ENCODE data around the gene BUB1.
A peak's percentile ranks its signal among the peaks of the same experiment; 100 is the strongest.
"Not testable (repeated sequence)": the region's sequence is repeated elsewhere in the genome, so short reads cannot be mapped to it uniquely, and the experiment has no call there.

BUB1 gene

DNA sequence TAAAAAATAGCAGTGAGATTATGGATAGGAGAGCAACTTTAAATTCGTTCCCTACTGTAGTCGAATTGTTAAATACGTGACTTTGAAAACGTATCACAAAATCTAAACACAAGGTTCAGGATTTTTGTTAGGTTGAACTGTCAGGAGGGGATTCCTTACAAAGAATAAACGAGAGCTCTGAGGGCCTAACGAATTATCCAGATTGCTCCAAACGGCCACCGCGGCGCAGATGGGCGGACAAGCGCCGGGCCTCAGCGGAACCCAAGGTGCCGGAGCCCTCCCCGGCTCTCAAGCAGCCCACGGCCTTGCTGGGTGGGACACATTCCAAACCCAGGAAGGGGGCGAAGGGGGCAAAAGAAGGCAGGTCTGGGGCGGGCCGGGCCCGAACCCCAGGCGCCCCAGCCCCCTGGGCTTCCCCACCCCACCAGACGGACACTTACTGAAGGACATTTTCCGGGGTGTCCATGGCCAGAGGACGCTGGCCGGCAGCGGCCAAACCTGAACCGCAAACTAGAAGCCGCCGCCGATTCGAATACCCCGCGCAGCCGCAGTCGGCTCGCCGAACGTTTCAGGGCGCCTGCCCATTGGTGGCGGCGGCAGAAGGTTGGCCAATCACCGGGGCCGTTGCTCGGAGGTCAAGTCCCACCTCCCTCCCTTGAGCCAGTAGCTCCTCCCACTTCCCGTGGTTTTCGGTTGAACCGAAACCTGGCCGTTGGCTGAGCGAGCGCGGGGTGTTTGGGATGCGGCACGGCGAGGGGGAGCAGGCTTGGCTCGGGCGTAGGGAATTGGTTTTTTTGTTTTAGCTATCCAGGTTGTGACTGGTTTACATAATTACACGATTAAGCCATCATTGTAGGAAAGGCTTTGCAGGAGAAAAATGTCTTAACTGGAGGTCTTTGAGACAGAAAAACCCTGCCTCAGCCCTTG, at the start of gene BUB1:
BUB1 (minus strand) TSS at position 534 of the 927 bp plus-strand sequence; CDS start at position 466, 68 bp downstream.
- peak; percentile 98 for DNase-seq

DNA sequence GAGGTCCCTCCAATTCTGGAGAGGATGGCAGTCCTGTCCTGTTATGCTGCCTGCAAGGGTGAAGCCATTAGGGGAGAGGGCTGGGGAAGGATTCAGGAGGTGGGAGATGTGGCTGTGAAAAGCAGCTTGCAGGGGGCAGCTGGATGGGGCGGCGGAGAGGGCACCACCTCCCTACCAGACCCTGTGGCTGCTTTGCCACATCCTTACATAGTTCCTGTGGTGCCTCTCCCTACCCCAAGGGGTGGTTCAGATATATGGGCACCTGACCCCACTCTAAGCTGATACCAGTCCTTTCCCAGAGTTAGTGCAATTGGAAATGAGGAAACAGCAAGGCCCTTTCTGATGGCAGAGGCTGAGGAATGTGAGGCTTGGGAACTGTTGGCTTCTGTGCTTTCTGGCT, 48.4 kb upstream of the BUB1 start:
- DNase-seq: no peak

DNA sequence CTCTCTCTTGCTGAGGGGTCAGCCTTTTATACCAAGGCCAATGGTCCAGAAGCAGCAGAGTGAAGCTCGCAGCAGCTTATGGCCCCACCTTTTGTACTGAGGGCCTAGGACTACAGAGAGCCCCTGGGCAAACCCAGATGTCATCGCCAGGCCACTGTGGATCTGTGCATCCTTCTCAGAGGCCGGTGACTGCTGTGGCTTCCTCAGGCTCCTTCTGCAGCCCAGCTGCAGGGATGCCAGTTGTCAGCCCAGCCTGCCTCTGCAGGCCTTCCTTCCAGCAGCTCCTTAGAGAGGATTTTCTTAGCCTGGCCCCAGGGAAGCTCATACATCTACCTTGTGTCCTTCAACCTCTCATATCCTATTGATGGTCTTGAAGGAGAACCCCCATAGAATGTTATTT, 48.0 kb upstream of the BUB1 start:
- DNase-seq: no peak

DNA sequence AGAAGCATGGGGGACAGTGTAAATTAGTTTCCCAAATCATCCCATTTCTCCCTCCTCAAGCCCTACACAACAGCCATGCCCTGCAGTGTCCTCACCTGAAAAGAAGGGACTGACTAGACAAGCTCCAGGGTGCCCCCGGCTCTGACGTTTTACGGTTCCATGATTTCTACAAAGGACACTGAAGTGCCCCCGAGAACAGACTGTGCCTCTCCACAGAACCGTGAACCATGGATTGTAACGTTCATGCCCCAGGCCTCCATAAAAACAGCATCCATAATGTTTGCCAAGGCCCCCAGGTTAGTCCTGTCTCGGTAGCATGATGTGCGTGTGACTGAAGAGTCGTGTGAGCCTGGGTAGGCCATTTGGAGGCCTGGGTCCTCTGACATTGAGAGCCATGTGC, 47.5 kb upstream of the BUB1 start:
- no peak for DNase-seq

DNA sequence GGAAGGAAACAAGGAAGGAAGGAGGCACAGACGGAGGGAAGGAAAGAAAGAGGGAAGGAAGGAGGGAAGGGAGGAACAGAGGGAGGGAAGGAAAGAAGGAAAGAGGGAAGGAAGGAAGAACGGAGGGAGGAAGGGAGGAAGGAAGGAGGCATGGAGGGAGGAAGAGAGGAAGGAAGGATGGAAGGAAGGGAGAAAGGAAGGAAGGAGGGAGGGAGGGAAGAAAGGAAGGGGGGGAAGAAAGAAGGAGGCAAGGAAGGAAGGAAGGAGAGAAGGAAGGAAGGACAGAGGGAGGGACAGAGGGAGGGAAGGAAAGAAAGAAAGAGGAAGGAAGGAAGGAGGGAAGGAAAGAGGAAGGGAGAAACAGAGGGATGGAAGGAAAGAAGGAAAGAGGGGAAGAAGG, 47.0 kb upstream of the BUB1 start:
- no peak for DNase-seq

DNA sequence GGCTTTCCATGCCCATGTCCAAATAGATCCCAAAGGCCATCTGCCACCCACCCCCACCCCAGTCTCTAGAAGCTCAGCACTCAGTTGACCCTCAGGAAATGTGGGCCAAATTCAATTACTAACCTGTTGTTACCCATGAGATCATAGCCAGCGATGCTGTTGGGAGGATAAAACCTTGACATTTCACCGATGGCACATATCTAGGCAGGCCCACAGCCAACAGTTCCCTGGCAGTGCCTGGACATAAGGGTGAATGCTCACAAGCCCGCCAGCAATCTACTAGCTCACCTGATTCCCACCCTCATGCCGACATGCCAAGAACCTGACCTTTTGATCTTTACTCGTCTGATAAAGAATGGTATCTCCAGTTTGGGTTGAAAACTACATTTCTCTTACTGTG, 42.7 kb upstream of the BUB1 start:
- no peak for DNase-seq

DNA sequence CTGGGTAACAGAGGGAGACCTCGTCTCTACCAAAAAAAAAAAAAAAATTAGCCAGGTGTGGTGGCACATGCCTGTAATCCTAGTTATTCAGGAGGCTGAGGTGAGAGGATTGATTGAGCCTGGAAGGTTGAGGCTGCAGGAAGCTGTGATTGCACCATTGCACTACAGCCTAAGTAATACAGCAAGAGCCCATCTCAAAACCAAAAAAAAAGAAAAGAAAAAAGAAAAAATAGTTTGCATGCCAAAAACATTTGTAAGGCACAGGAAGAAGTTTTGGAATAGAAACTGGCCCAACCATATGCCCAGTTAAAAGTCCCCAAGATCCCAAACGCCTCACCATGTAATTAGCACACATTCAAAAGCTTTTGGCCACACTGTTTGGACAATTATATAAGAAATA, 41.1 kb upstream of the BUB1 start:
- no peak for DNase-seq

DNA sequence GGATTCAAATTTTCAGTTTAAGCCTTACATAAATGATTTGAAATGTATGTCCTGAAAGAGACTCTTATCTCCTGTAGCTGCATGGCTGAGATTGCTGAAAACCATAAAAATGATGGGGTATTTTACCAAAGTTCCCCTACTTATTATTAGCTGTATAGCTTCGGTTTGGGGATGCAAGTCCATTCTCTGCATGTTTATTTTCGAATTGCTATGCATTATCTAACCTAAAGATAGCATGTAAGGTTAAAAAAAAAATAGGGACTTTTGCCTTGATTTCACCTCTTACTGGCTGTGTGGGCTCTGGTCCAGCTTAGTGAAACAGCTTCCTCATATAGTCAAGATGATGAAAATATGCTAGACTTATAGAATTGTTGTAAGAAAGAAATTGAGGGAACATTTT, 40.5 kb upstream of the BUB1 start:
- no peak for DNase-seq

DNA sequence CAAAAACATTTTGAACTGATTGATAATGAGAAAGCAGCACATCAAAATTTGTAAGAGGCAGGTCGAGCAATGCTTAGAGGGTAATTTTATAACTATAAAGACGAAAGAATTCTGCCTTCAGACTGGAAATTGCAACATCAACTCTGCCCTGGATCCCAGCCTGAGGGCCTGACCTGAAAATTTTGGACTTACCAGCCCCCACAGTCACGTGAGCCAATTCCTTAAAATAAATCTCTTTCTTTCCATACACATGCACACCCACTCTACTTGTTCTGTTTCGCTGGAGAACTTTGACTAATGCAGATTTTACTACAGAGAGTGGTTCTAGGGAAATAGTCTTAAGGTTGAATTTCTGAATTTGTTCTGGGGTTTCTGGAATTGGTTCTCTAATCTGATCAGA, 39.9 kb upstream of the BUB1 start:
- DNase-seq: no peak

DNA sequence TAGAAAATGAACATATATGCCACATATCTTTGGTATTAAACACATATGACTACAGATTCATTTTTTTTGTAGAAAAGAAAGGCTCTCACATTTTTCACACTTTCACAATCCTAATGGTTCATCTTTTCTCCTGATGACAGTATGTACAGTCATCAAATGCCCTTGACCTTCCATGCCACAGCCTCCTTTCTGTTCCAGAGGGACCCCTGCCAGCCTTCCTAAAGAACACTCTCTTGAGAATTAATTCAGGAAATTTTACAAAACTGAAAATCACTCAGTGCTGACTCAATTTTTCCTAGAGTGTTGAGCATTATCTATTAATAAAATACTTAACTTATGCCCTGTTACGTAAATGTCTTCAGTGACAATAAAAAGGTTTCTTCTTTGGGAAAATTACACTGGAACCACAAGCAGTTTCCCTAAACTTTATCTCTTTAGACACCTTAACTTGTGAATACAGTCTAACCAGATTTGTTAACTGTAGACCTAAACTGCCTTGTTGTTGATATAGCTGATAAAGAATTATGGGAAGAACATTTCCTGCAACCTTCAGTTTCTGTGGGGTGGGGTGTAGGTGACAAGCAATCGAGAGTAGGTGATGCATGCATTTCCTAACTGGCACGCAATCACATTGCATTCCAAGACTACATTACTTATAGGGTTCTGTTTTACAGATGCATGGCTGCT, 39.2 kb upstream of the BUB1 start:
- no peak for DNase-seq

DNA sequence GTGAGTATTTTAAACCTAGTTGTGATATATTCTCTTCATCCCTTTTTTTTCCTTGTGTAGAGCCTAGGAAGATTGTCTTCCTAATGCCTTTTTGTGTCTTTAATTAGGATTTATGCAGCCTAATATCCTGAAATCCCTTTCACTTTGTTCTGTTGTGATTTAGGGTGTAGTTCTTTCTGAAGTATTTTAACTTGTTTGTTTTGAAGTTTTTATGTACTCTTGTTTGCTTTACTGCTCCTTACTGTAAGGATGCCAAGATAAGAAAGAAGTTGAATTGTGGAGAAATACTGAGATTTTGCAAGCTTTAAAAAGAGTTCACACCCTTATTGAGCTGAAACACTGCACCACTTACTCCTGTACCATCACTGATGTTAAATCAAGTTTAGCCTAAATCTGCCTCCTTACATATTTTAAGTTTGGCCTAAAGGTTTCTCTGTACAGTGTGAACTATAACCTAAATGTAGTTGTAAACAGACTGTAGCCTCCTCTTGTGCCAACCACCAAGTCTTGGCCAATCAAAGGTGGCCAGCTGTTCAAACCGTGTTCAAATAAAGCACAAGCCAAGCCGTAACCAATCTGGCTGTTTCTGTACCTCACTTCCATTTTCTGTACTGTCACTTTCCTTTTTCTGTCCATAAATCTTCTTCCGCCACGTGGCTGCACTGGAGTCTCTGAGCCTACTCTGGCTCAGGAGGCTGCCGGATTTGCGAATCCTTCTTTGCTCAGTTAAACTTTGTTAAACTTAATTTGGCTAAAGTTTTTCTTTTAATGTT, 36.8 kb upstream of the BUB1 start:
- DNase-seq: no peak

DNA sequence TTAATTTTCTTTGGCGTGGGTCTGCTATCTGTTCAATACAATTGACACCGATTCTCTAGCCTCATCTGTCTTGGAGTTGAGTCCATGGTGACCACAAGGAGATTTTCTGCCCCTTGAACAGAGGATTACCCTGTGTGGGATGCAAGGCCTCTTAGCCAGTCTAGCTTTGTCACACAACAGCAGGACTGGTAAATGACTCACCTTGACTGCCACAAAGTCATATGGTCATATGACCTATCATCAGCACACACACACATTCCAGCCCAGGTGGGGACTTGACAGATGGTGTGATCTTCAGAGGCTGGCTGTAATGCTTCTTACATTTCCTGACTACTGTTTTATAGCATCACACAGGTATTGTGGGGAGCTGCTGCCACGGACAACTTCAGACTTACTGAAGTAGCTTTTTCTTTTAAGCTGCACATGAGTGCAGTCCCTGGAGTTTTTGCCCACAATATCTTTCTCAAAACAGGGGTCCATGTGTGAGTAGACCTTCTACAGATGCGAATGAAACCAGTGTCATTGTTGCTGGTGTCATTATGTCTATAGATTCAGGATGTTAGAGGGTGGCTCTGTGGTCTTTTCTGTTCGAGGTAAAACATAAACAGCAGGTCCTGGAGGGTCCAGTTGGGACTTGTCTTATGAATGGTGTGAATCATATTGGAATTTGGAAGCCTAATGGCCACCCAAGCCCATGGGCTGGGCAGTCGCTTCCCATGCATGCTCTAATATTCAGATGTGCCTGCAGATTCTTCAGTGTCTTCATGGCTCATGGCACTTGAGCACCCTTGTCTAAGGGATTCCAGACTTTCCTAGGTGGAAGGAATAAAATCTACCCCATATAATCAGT, 35.9 kb upstream of the BUB1 start:
- no peak for DNase-seq

DNA sequence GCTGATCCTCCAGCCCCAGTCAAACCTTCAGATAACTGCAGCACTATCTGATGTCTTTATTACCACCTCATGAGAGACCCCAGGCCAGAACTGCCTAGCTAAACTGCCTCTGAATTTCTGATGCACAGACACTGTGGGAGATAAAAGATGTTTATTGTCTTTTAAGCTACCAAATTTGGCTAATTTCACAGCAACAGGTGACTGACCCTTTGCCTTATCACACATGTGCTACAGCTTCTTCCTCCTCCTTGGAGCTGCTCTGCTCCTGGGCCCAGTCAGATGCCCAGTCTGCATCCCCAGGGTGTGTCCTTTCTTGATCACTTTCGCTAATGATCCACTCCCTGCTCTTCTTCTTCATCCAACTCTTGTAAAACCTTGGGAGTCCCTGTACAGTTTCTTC, 34.9 kb upstream of the BUB1 start:
- no peak for DNase-seq

DNA sequence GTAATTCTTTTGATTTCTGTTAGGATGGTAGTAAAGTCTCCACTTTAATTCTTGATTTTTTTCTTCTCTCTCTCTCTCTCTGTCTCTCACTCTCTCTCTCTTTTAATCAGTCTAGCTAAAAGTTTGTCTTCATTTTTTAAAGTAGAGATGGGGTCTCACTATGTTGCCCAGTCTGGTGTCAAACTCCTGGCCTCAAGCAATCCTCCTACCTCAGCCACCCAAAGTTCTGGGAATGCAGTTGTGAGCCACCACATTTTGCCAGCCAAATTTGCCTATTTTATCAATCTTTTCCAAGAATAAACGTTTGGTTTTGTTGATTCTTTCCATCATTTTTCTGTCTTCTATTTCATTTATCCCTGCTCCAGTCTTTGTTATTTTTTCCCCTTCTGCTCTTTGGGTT, 30.6 kb upstream of the BUB1 start:
- DNase-seq: no peak

DNA sequence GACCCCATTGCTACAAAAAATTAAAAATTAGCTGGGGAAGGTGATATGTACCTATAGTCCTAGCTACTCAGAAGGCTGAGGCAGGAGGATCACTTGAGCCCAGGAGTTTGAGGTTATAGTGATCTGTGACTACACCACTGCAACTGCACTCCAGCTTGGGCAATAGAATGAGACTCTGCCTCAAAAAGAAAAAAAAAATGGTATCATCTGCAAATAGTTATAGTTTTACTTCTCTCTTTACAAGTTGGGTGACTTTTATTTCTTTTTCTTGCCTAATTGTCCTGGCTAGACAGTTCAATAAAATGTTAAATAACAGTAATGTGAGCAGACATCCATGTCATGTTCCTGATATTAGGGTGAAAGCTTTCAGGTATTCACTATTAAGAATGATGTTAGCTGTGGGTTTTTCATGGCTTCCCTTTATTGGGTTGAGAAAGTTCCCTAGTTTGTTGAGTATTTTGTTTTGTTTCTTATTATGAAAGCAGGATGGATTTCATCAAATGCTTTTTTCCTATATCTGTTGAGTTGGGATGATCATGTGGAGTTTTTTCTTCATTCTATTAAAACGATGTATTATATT, 29.6 kb upstream of the BUB1 start:
- DNase-seq: no peak

DNA sequence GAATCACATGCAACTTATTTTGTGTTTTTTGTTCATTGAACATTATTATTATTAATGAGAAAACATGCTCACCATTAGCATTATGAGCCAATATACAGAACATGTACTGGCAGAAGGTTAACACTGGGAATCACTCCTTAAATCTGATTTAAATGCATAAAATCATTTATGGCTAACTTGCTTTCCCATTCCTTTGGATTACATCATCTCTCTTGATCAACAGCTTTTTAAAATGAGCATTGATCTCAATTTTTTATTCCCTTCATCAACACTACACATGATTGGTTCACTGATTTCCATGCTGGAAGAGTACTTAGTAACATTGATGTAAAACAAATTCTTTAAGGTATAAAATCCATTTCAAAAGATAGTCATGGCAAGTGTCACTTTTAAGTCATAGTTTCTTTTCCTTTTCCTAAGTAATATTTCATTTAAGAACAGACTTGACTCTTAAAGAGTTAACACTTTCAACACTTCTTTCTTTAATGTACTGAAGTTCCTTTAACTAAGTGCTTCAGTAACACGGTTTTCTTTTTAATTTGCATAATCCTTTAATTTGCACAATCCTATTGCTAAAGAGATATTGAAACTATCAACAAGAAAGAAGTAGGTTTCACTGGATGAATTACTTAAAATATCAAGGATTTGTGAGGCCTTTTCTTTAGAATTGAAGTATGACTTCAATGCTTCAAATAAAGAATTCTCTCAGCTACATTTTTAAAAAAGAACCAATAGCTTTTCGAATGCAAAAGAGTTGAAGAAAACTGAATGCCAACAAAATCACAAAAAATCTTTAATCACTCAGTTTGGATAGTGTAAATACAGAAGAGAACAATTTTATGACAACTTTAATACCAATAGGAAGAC, 24.9 kb upstream of the BUB1 start:
- no peak for DNase-seq

DNA sequence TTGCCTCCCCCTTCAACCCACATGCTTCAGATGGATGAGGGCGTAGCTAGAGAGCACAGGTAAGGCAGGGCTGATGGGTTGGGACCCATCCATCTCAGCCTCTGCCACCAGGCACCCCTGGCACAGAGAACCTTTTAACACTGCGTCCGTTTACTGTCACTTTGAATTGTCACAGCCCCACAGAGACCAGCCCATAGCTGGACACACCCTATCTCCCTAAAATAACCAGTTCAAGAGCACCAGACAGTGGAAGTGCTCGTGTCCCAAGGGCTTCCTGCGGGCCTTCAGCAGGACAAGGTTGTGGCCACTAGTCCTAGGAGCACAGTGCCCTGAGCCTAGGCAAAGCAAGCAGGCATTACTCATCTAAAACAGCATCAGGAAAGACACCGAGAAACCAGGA, 20.4 kb upstream of the BUB1 start:
- DNase-seq: not testable (repeated sequence)

DNA sequence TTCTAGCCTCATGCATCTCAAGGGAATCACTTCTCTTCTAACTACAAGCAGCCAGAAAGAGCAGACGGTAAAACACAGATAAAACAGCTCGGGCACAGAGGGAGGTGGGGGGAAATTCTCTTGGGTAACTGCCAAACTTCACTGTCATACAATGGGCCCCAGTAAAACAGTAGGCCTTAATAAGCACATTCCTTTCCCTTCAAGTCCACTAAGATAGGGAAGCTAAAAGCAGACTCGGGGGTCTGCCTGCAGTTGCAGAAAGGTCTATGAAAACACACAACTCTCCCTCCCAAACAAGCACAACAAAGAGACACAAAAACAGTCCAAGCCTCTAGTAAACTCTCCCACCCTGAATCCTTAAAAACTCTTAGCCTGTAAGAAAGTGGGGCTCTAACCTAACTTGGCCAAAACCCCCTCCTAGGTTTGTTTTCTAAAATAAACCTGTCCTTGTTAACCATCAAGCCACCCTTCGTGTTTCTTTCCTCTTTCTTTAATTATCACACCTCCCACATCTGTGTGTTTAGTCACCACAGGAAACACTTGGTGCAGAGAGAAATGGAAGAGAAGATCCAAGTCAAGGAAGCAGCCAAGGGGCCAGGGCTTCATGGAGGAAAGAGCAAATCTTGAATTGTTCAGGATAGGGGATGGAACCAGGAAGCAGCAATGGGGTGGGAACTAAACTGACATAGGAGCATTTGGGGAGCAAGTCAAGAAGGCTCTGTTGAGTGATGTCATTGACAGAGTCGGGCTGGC, 17.5 kb upstream of the BUB1 start:
- not testable (repeated sequence) for DNase-seq

DNA sequence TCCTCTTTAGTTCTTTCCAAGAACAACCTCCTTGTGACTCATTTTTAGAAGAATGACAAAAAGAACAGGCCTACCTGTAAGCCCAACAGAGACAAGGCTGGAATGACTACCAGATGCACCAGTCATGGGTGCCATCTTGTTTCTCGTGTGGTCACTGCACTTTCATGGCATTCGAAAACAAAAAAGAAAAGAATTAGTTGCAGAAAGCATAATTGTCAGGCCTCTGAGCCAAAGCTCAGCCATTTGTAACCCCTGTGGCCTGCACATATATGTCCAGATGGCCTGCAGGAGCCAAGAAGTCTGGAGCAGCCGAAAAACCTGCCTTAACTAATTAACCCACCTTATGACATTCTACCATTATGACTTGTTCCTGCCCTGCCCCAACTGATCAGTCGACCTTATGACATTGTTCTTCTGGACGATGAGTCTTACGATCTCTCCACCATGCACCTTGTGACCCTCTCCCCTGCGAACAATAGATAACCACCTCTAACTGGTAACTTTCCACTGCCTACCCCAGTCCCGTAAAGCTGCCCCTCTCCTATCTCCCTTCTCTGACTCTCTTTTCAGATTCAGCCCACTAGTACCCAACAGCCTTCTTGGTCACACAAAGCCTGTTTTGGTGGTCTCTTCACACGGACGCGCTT, 13.9 kb upstream of the BUB1 start:
- DNase-seq: no peak
